H9 (cell line): ENCODE data around the gene PACC1. TPM values are rescaled to one million over a fixed set of nuclear protein-coding genes. Genes with fewer than 3 reads are reported as not detected.

Experiments used
- DNase-seq: peaks from one replicate; pipeline ENCODE4 v3.0.0-alpha.2; 2017
- H2AFZ ChIP-seq: one replicate; pipeline ENCODE4 v1.6.1; 2013; ENCODE audit warnings: mild to moderate bottlenecking, low read length, control low read depth, moderate library complexity
- H2AK5ac ChIP-seq: 2 replicates; pipeline ENCODE4 v1.6.1; 2013; ENCODE audit warnings: low read length, control low read depth, mixed read lengths; ENCODE audit not compliant: insufficient read length
- H2BK120ac ChIP-seq: one replicate; pipeline ENCODE4 v1.6.1; 2013; ENCODE audit warnings: low read depth, mild to moderate bottlenecking, low read length, control low read depth, inconsistent platforms; ENCODE audit not compliant: poor library complexity, severe bottlenecking
- H2BK12ac ChIP-seq: 2 replicates; pipeline ENCODE4 v1.6.1; 2013; ENCODE audit warnings: low read length, control low read depth, mixed read lengths, low read depth; ENCODE audit not compliant: insufficient read length
- H2BK15ac ChIP-seq: 2 replicates; pipeline ENCODE4 v1.6.1; 2013; ENCODE audit warnings: low read depth, low read length, control low read depth
- H2BK20ac ChIP-seq: one replicate; pipeline ENCODE4 v1.6.1; 2013; ENCODE audit warnings: low read depth, mild to moderate bottlenecking, low read length, control low read depth, inconsistent platforms; ENCODE audit not compliant: poor library complexity, severe bottlenecking
- H2BK5ac ChIP-seq: 2 replicates; pipeline ENCODE4 v1.6.1; 2013; ENCODE audit warnings: low read length, control low read depth, mixed read lengths; ENCODE audit not compliant: insufficient read length
- H3K14ac ChIP-seq: 2 replicates; pipeline ENCODE4 v1.6.1; 2013; ENCODE audit warnings: low read length, control low read depth; ENCODE audit not compliant: insufficient read depth
- H3K18ac ChIP-seq: 2 replicates; pipeline ENCODE4 v1.6.1; 2013; ENCODE audit warnings: low read depth, mild to moderate bottlenecking, mixed read lengths, low read length, control low read depth; ENCODE audit not compliant: insufficient read length
- H3K23ac ChIP-seq: 2 replicates; pipeline ENCODE4 v1.6.1; 2013; ENCODE audit warnings: low read length, control low read depth, mixed read lengths, low read depth; ENCODE audit not compliant: insufficient read length
- H3K23me2 ChIP-seq: 2 replicates; pipeline ENCODE4 v1.6.1; 2013; ENCODE audit warnings: low read depth, mild to moderate bottlenecking, mixed read lengths, low read length, control low read depth; ENCODE audit not compliant: insufficient read length, poor library complexity, severe bottlenecking
- H3K27ac ChIP-seq: 2 replicates; pipeline ENCODE4 v1.5.1; 2013; ENCODE audit warnings: low read length, control low read depth, mixed read lengths, low read depth; ENCODE audit not compliant: insufficient read length
- H3K27me3 ChIP-seq: 2 replicates; pipeline ENCODE4 v1.6.1; 2013; ENCODE audit warnings: low read length, control low read depth, inconsistent platforms; ENCODE audit not compliant: insufficient read depth
- H3K4ac ChIP-seq: 2 replicates; pipeline ENCODE4 v1.6.1; 2013; ENCODE audit warnings: low read depth, mild to moderate bottlenecking, control low read depth, inconsistent platforms, low read length, moderate library complexity
- H3K4me1 ChIP-seq: 2 replicates; pipeline ENCODE4 v1.6.1; 2013; ENCODE audit warnings: low read length, control low read depth, inconsistent platforms; ENCODE audit not compliant: insufficient read depth
- H3K4me2 ChIP-seq: 2 replicates; pipeline ENCODE4 v1.6.1; 2013; ENCODE audit warnings: low read length, control low read depth, mixed read lengths; ENCODE audit not compliant: insufficient read length, insufficient read depth
- H3K56ac ChIP-seq: 2 replicates; pipeline ENCODE4 v1.6.1; 2013; ENCODE audit warnings: low read depth, mild to moderate bottlenecking, mixed read lengths, low read length, control low read depth; ENCODE audit not compliant: insufficient read length
- H3K79me1 ChIP-seq: 2 replicates; pipeline ENCODE4 v1.6.1; 2013; ENCODE audit warnings: low read depth, mild to moderate bottlenecking, moderate library complexity, low read length, control low read depth, inconsistent platforms; ENCODE audit not compliant: insufficient read depth, poor library complexity, severe bottlenecking
- H3K79me2 ChIP-seq: 2 replicates; pipeline ENCODE4 v1.6.1; 2013; ENCODE audit warnings: low read length, control low read depth, inconsistent platforms; ENCODE audit not compliant: insufficient read depth
- H3K9ac ChIP-seq: 2 replicates; pipeline ENCODE4 v1.6.1; 2013; ENCODE audit warnings: low read length, control low read depth, mixed read lengths; ENCODE audit not compliant: insufficient read length; ENCODE audit errors: extremely low read depth
- H3K9me3 ChIP-seq: one replicate; pipeline ENCODE4 v1.6.1; 2013; ENCODE audit warnings: low read depth, low read length, inconsistent platforms; ENCODE audit not compliant: control insufficient read depth
- H3T11ph ChIP-seq: one replicate; pipeline ENCODE4 v1.6.1; 2013; ENCODE audit warnings: mild to moderate bottlenecking, low read length, control low read depth, inconsistent platforms
- H4K20me1 ChIP-seq: one replicate; pipeline ENCODE4 v1.6.1; 2013; ENCODE audit not compliant: control insufficient read depth, insufficient read length, insufficient read depth
- H4K5ac ChIP-seq: 2 replicates; pipeline ENCODE4 v1.6.1; 2013; ENCODE audit warnings: low read depth, mild to moderate bottlenecking, mixed read lengths, low read length, control low read depth; ENCODE audit not compliant: insufficient read length
- H4K8ac ChIP-seq: replicated peaks from 2 replicates; pipeline ENCODE4 v1.6.1; 2013; ENCODE audit warnings: low read length, control low read depth, mixed read lengths, low read depth; ENCODE audit not compliant: insufficient read length
- H4K91ac ChIP-seq: 2 replicates; pipeline ENCODE4 v1.6.1; 2013; ENCODE audit warnings: low read depth, mild to moderate bottlenecking, moderate library complexity, mixed read lengths, low read length, control low read depth; ENCODE audit not compliant: insufficient read length
- H3K27ac Mint-ChIP-seq, 3 experiments: 2 replicates in 2 of 3; 3 replicates in 1 of 3; pipeline ENCODE4 v1.8.0; 2020 to 2021; ENCODE audit warnings: mixed read lengths in 3 of 3, mild to moderate bottlenecking in 1 of 3, moderate library complexity in 1 of 3
- H3K27me3 Mint-ChIP-seq: 2 replicates; pipeline ENCODE4 v1.8.0; 2021; ENCODE audit warnings: low read depth, mild to moderate bottlenecking, moderate library complexity, mixed read lengths
- H3K36me3 Mint-ChIP-seq, 3 experiments: 2 replicates in 2 of 3; 3 replicates in 1 of 3; pipeline ENCODE4 v1.8.0; 2020 to 2021; ENCODE audit warnings: low read depth in 3 of 3, mixed read lengths in 3 of 3; ENCODE audit not compliant: insufficient read depth in 1 of 3
- H3K4me1 Mint-ChIP-seq, 2 experiments: 2 replicates each; pipeline ENCODE4 v1.8.0; 2020; ENCODE audit warnings: mixed read lengths in 2 of 2
- H3K4me3 Mint-ChIP-seq, 2 experiments: 2 replicates in 1 of 2; 3 replicates in 1 of 2; pipeline ENCODE4 v1.8.0; 2020 to 2021; ENCODE audit warnings: mild to moderate bottlenecking in 2 of 2, mixed read lengths in 2 of 2, moderate library complexity in 1 of 2
- H3K9me3 Mint-ChIP-seq, 2 experiments: 2 replicates in 1 of 2; 3 replicates in 1 of 2; pipeline ENCODE4 v1.8.0; 2020; ENCODE audit warnings: mild to moderate bottlenecking in 2 of 2, mixed read lengths in 2 of 2, moderate library complexity in 1 of 2
- CTCF ChIP-seq: fragments of 200-600 bp; sonication (generic); conservative IDR thresholded peaks from 3 replicates; pipeline ENCODE4 v1.8.0; 2021; ENCODE audit warnings: antibody characterized with exemption, mild to moderate bottlenecking
- WGBS: extraction: QIAGEN DNeasy Blood & Tissue Kit; methylation state at CpG from one replicate; pipeline ENCODE4 v1.1.7; 2013; ENCODE audit warnings: missing lambda C conversion rate, low lambda C conversion rate, mixed read lengths; ENCODE audit not compliant: insufficient read length; ENCODE audit errors: extremely low coverage; 5-methylcytosine and 5-hydroxymethylcytosine counted together
- total RNA-seq: library from RNA; stranded (reverse); gene quantifications from 2 replicates; pipeline ENCODE4 v1.2.1, GENCODE V29; 2021

Gene PACC1
- total RNA-seq, 1 experiment from 2014 or later: 10.9 TPM

GRCh38 chr1:212438831-212439237 lies 24.1 kb upstream of the PACC1 start:
- H3K4ac ChIP-seq: no peak overlapping the region
- H2BK120ac ChIP-seq: no peak overlapping the region
- no peak overlapping the region for H3T11ph ChIP-seq
- no peak overlapping the region for H3K14ac ChIP-seq
- Mint-ChIP-seq H3K4me1 (peaks cover 0 to 2% of the 10 kb centered on the region in 2 experiments; a peak in 2 of 4 replicates), H3K27me3 (peaks cover 8% of the 10 kb centered on the region), H3K36me3 (peaks cover 0 to 3% (median 0%) of the 10 kb centered on the region in 3 experiments; a peak in 2 of 7 replicates), H3K27ac (no peak overlapping the region), H3K9me3 (no peaks in the 10 kb centered on the region), H3K4me3 (no peak overlapping the region)
- no peak overlapping the region for H3K4me2 ChIP-seq
- no peak overlapping the region for H2AFZ ChIP-seq
- H3K18ac ChIP-seq: no peak overlapping the region
- no peak overlapping the region for H2BK5ac ChIP-seq
- H3K9ac ChIP-seq: no peak overlapping the region
- H2BK20ac ChIP-seq: no peak overlapping the region
- no peak overlapping the region for H2BK12ac ChIP-seq
- H4K8ac ChIP-seq: no peak overlapping the region
- H4K5ac ChIP-seq: no peak overlapping the region
- H3K23me2 ChIP-seq: no peaks in the 10 kb centered on the region
- no CpG with 5 or more reads among the region's 2 CpGs for WGBS
- no peaks in the 10 kb centered on the region for H3K4me1 ChIP-seq
- no peak overlapping the region for H3K23ac ChIP-seq
- no peak overlapping the region for H2BK15ac ChIP-seq
- H3K79me1 ChIP-seq: no peaks in the 10 kb centered on the region
- H3K79me2 ChIP-seq: no peaks in the 10 kb centered on the region
- no peaks in the 10 kb centered on the region for H4K20me1 ChIP-seq
- H4K91ac ChIP-seq: no peak overlapping the region
- H2AK5ac ChIP-seq: no peak overlapping the region
- no peaks in the 10 kb centered on the region for H3K9me3 ChIP-seq
- no peak for TF ChIP-seq CTCF
- H3K56ac ChIP-seq: no peak overlapping the region
- DNase-seq: no peak
- H3K27me3 ChIP-seq: no peaks in the 10 kb centered on the region
- H3K27ac ChIP-seq: no peak overlapping the region
